GM18519 (cell line): ENCODE measurements around the gene TMEM132C.

ENCODE experiments used
- ATAC-seq: cut with Tn5 transposase; IDR thresholded peaks from one replicate; pipeline ENCODE4 v1.9.1; 2021; ENCODE audit warnings: mild to moderate bottlenecking, moderate library complexity; ENCODE audit not compliant: unreplicated experiment, low FRiP score

The TMEM132C gene

GRCh38 chr12:128402486-128403243 lies 135.7 kb downstream of the TMEM132C start:
- ATAC-seq, result no peak

DNA sequence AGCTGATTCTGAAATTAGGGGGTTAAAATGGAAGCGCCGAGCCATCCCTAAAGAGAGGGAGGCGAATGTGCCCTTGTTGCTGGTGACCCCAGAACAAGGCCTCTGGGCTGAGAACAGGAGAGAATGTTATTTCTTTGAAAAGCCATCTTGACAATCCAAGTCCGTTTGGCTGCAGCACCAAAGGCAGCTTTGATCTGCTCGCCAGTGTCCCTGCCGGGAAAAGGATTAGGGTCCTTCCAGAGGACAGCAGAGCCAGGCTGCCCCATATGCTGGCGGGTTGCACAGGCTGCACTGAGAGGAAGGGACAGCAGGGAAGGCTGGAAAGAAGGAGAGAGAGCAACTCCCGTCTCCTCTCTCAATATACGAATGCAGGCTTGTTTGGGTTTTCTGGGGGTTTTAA lies 141.7 kb downstream of the TMEM132C start:
- no peak for ATAC-seq

DNA sequence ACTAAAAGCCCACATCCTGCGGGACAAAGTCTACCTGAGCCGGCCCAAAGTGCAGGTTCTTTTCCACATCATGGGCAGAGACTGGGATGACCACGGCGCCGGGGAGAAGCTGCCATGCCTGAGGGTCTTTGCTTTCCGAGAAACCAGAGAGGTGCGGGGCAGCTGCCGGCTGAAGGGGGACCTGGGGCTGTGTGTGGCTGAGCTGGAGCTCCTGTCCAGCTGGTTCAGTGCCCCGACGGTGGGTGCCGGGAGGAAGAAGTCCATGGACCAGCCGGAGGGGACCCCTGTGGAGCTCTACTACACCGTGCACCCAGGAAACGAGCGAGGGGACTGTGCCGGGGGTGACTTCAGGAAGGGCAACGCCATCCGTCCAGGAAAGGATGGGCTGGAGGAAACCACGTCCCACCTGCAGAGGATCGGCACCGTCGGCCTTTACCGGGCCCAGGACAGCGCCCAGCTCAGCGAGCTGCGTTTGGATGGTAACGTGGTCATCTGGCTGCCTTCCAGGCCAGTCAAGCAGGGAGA lies 148.1 kb downstream of the TMEM132C start:
- ATAC-seq, result no peak

GRCh38 chr12:128418944-128419343 lies 152.0 kb downstream of the TMEM132C start:
- ATAC-seq, result no peak

DNA sequence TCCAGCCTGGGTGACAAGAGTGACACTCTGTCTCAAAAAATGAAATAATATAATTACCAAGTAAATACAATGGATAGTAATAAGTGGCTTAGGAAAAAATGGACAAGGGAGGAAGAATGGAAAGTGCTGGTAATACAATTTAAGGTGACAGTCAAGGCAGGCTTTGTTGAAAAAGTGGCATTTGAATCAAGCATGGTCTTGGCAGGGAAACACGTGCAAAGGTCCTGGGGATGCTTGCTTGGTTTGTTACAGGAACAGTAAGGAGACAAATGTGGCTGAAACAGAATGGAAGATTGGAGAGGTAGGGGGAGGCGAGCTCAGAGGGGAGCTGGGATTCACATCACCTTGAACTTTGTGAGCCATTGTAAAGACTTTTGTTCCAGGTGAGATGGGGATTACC lies 153.2 kb downstream of the TMEM132C start:
- no peak for ATAC-seq

DNA sequence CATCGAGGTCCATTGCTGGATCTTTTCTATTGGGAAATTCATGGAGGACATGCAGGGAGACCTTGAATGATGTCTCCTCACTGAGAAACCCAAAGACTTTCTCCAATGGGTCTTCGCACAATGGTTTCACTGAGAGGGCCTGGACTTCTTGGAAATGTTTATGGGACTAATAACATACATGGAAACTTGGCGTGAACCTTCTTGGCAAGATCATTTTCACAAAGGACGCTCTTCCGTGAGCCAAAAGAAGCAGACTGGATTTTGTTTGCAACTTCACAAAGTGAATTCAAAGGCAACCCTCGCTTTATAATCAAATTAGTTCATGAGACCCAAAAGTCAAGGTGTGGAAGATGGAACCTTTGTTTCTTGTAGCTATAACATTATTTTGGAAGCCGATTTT lies 154.4 kb downstream of the TMEM132C start:
- no peak for ATAC-seq

- ATAC-seq, result no peak
Measured at GRCh38 chr12:128423205-128423604, 156.2 kb downstream of the TMEM132C start.

GRCh38 chr12:128424931-128425431 lies 158.0 kb downstream of the TMEM132C start:
- ATAC-seq, result no peak

DNA sequence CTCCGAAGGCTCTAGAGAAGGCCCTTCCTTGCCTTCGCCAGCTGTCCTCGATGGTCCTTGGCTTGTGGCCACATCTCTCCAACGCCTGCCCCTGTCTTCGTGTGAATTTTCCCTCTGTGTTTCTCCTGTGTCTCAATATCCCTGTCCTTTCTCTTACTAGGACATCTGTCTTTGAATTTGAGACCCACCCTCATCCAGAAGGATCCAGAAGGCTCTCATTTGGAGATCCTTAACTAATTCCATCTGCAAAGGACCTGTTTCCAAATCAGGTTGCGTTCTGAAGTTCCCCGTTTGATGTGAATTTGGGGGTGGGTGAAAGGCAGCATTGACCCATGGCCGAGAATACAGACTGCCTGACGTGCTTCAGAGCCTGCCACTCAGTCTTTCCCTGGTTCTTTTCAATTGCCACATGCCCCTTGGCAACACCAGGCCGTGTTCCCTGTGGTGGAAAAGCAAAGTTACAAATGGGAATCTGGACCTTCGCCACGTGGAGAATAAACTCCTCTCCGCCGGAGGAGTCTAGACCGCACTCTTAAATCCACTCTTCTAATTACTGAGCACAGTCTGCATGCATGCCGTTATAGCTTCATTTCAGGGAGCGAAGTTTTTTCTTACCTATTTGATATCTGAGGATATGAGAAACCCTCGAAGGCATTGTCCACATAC lies 158.8 kb downstream of the TMEM132C start:
- ATAC-seq, result no peak

DNA sequence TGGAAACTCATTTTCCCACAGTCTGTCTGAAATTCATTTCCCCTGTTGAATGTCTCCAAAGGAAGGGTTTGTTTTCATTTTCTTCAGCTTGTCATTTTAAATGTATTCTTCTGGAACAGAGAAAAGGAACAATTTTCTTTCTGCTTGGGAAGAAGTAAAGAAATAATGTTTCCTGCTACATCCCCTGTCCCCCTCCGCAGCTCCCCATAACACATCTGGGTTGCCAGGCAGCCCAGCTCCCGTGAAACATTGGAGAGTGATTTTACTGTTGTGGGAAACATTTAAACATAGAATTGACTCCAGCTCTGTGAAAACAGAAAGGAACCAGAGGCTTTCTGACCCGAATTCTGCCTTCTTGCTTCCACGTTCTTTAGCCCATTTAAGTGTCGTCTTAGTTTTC lies 159.5 kb downstream of the TMEM132C start:
- no peak for ATAC-seq

- no peak for ATAC-seq
Measured at GRCh38 chr12:128439796-128440195, 172.8 kb downstream of the TMEM132C start.

- no peak for ATAC-seq
Measured at GRCh38 chr12:128442096-128442495, 175.1 kb downstream of the TMEM132C start.

DNA sequence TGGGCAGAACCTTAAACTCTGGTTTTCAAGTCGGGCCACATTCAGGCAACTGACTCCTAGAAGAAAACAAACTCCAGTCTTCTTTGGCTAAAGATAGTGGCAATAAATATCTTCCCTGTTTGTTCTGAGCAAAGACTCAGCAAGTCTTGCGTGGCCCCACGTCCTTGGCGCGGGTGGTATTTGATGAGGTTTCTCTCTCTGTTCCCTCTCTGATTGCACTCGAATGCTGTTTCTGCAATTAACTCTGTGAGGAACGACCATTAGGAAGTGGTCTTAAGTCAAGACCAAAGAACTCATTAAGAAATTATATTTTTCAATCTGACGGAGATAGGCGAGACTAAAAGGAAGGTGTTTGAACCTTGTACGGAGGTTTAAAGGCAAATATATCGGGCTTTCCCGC lies 177.6 kb downstream of the TMEM132C start:
- ATAC-seq, result no peak

DNA sequence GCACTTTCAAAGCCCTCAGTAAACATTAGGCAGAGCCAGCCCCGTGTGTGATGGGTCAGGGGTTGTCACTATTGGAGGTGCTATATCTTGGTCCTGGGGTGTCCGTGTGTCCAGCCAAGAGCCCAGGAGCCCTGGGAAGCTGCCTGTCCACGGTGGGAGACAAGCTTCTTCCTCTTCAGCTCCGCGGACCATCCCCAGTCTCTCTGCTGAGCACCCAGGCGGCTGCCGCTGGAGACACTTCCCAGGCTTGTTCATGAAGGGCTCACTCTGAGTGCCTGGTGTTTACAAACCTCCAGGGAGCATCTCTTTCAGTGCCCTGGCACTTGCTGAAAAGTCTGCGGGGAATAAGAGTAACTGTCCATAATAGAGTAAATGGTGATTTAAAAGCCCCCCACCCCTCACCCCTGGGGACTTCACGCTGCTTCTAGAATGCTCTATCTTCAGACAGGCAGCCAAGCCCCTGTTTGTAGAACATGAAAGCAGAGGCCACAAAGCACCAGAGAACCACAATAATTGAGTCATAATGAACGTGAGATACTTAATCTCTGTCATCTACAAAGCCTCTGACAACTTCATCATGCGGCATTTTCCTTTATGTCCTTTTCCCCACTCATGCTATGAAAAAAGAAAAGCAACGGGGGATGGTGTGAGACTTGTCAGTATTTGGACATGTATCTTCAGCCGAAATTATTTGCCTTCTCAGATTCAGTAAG lies 178.6 kb downstream of the TMEM132C start:
- ATAC-seq, result no peak

- ATAC-seq, result no peak
Measured at GRCh38 chr12:128449146-128449894, 182.3 kb downstream of the TMEM132C start.

- no peak for ATAC-seq
Measured at GRCh38 chr12:128450810-128451209, 183.8 kb downstream of the TMEM132C start.

DNA sequence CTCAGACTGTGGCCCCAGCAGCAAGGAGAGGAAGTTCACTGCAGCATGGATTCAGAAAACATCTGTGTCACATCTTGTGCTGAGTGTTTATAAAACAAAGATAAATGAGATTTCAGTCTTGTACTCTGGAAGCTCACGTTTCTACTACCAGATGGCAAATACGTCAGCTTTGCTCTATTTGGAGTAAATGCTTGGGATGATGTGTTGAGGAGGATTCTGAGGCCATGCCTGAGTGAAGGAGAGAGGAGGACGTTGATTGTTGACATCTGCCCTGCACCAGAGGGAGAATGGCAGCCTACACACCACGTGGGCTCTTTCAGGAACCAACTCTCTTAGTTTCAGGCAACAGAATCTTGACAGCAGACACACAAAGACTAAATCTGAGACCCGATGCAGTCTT lies 188.9 kb downstream of the TMEM132C start:
- no peak for ATAC-seq

GRCh38 chr12:128456922-128457321 lies 190.0 kb downstream of the TMEM132C start:
- ATAC-seq, result no peak

GRCh38 chr12:128458301-128458974 lies 191.5 kb downstream of the TMEM132C start:
- ATAC-seq, result no peak

DNA sequence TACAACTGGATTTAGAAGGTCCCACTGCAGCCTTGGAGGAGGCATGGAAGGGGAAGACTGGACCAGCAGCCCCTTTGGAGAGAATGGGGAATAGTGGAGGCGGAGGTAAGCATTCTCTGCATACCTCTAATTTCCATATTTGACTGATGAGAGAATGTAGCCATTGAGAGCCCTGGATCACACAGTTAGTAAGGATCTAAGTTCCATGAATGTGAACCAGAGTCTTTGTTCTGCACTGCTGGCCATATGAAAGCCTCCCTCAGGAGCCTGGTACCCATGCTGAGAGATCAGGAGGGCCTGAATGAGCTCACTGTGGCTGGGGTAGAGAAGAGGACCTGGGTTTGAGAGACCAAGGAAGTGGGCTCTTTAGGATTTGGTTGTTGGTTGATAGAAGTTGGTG lies 192.1 kb downstream of the TMEM132C start:
- ATAC-seq, result no peak
